Nephron progenitor cell (in vitro differentiated cells): ENCODE measurements around the gene FUNDC2.
A peak's percentile ranks its signal among the peaks of the same experiment; 100 is the strongest.

Experiments
- DNase-seq: peaks from one replicate; pipeline ENCODE4 v3.0.0; 2021
- H3K27ac Mint-ChIP-seq: 2 replicates; pipeline ENCODE4 v1.8.0; 2021; ENCODE audit warnings: mild to moderate bottlenecking, moderate library complexity, mixed read lengths
- H3K27me3 Mint-ChIP-seq: 2 replicates; pipeline ENCODE4 v1.8.0; 2021; ENCODE audit warnings: mild to moderate bottlenecking, low read depth, mixed read lengths; ENCODE audit not compliant: poor library complexity
- H3K36me3 Mint-ChIP-seq: 2 replicates; pipeline ENCODE4 v1.8.0; 2021; ENCODE audit warnings: low read depth, mixed read lengths
- H3K4me1 Mint-ChIP-seq: 2 replicates; pipeline ENCODE4 v1.8.0; 2021; ENCODE audit warnings: mixed read lengths
- H3K4me3 Mint-ChIP-seq: 2 replicates; pipeline ENCODE4 v1.8.0; 2021; ENCODE audit warnings: mild to moderate bottlenecking, moderate library complexity, mixed read lengths
- H3K9me3 Mint-ChIP-seq: 2 replicates; pipeline ENCODE4 v1.8.0; 2021; ENCODE audit warnings: mild to moderate bottlenecking, moderate library complexity, mixed read lengths
- CTCF ChIP-seq: fragments of 200-600 bp; sonication (generic); IDR thresholded peaks from 2 replicates; pipeline ENCODE4 v1.5.0; 2021; ENCODE audit warnings: antibody characterized with exemption

Gene FUNDC2

GRCh38 chrX:155071694-155072280 lies 45.1 kb downstream of the FUNDC2 start:
- no peaks in the 10 kb centered on the region for H3K27me3 Mint-ChIP-seq
- peak overlapping the region; percentile 90 for H3K4me3 Mint-ChIP-seq
- peak overlapping the region; percentile 71 for H3K27ac Mint-ChIP-seq
- DNase-seq, result peak; percentile 28
- H3K36me3 Mint-ChIP-seq, result peaks cover 26% of the 10 kb centered on the region
- peaks cover 33% of the 10 kb centered on the region for H3K9me3 Mint-ChIP-seq
- TF ChIP-seq CTCF, result no peak
- H3K4me1 Mint-ChIP-seq, result peaks cover 43% of the 10 kb centered on the region

GRCh38 chrX:155086202-155086840 lies 59.7 kb downstream of the FUNDC2 start:
- Mint-ChIP-seq H3K27ac (no peak overlapping the region), H3K36me3 (peaks cover 58% of the 10 kb centered on the region), H3K27me3 (no peaks in the 10 kb centered on the region), H3K4me1 (no peaks in the 10 kb centered on the region), H3K4me3 (no peak overlapping the region), H3K9me3 (peaks cover 27% of the 10 kb centered on the region)
- peak; percentile 27 for TF ChIP-seq CTCF
- DNase-seq, result peak; percentile 32

- DNase-seq, result no peak
- Mint-ChIP-seq H3K27me3 (no peaks in the 10 kb centered on the region), H3K4me1 (no peaks in the 10 kb centered on the region), H3K4me3 (no peak overlapping the region), H3K36me3 (peaks cover 52% of the 10 kb centered on the region), H3K27ac (peak overlapping the region; percentile 61), H3K9me3 (peaks cover 27% of the 10 kb centered on the region)
- TF ChIP-seq CTCF, result no peak
These were observed 60.5 kb downstream of the FUNDC2 start for GRCh38 chrX:155086961-155087735.

GRCh38 chrX:155094468-155095061 lies 67.9 kb downstream of the FUNDC2 start:
- Mint-ChIP-seq H3K27ac (no peak overlapping the region), H3K4me1 (no peaks in the 10 kb centered on the region), H3K36me3 (peaks cover 29% of the 10 kb centered on the region), H3K4me3 (no peak overlapping the region), H3K9me3 (peaks cover 12% of the 10 kb centered on the region), H3K27me3 (no peaks in the 10 kb centered on the region)
- no peak for DNase-seq
- peak; percentile 49 for TF ChIP-seq CTCF

- Mint-ChIP-seq H3K27me3 (no peaks in the 10 kb centered on the region), H3K9me3 (peaks cover 17% of the 10 kb centered on the region), H3K4me1 (no peaks in the 10 kb centered on the region), H3K27ac (no peak overlapping the region), H3K4me3 (no peak overlapping the region), H3K36me3 (peaks cover 47% of the 10 kb centered on the region)
- TF ChIP-seq CTCF, result no peak
- DNase-seq, result no peak
These were observed 79.3 kb downstream of the FUNDC2 start for GRCh38 chrX:155105919-155106318.
